HEK293 (cell line): ENCODE measurements around the gene NKAPL.

ENCODE experiments used
- CTCF ChIP-seq: fragments of 450-650 bp; formaldehyde crosslinking; IDR thresholded peaks from 2 replicates; pipeline ENCODE4 v1.5.1; 2016; ENCODE audit warnings: missing biosample characterization, missing genetic modification characterization
- GLI4 ChIP-seq: fragments of 450-650 bp; formaldehyde crosslinking; IDR thresholded peaks from 2 replicates; pipeline ENCODE4 v1.5.1; 2016; ENCODE audit warnings: missing biosample characterization, missing genetic modification characterization
- KLF16 ChIP-seq: fragments of 450-650 bp; formaldehyde crosslinking; IDR thresholded peaks from 2 replicates; pipeline ENCODE4 v1.5.1; 2017; ENCODE audit warnings: missing biosample characterization, missing genetic modification characterization
- PRDM4 ChIP-seq: fragments of 450-650 bp; formaldehyde crosslinking; IDR thresholded peaks from 2 replicates; pipeline ENCODE4 v1.5.1; 2017; ENCODE audit warnings: missing biosample characterization, missing genetic modification characterization
- REST ChIP-seq: fragments of 450-650 bp; formaldehyde crosslinking; IDR thresholded peaks from 2 replicates; pipeline ENCODE4 v1.5.1; 2016; ENCODE audit warnings: missing biosample characterization, missing genetic modification characterization
- ZBTB21 ChIP-seq: fragments of 450-650 bp; formaldehyde crosslinking; IDR thresholded peaks from 2 replicates; pipeline ENCODE4 v1.5.1; 2017; ENCODE audit warnings: missing biosample characterization, missing genetic modification characterization
- ZNF274 ChIP-seq, 2 experiments: fragments of 200-500 bp in 1 of 2; fragments of 450-650 bp in 1 of 2; sonication (Bioruptor generic) in 1 of 2; formaldehyde crosslinking in 1 of 2; IDR thresholded peaks; 2 replicates each; pipeline versions ENCODE4 v1.5.1 to v1.6.1; 2014 to 2016; ENCODE audit warnings: borderline replicate concordance in 1 of 2, inconsistent platforms in 1 of 2, low read length in 1 of 2, missing biosample characterization in 1 of 2, missing genetic modification characterization in 1 of 2
- ZNF362 ChIP-seq: fragments of 450-650 bp; formaldehyde crosslinking; IDR thresholded peaks from 2 replicates; pipeline ENCODE4 v1.5.1; 2016; ENCODE audit warnings: missing biosample characterization, missing genetic modification characterization
- ZNF777 ChIP-seq: fragments of 450-650 bp; formaldehyde crosslinking; IDR thresholded peaks from 2 replicates; pipeline ENCODE4 v1.5.1; 2017; ENCODE audit warnings: missing biosample characterization, missing genetic modification characterization, borderline replicate concordance

- TF ChIP-seq CTCF (no peak), REST (tag by site-specific recombination) (no peak), GLI4 (no peak), ZBTB21 (tag by site-specific recombination) (no peak), ZNF777 (no peak), PRDM4 (no peak), KLF16 (no peak), ZNF362 (no peak), ZNF274 (IDR thresholded peaks at IDR 0.05; ENCODE audit: low read length) (no peak), ZNF274 (tag by site-specific recombination; IDR thresholded peaks at IDR 0.05; ENCODE audit: borderline replicate concordance) (no peak)
These were observed 44.5 kb downstream of the NKAPL start for GRCh38 chr6:28303570-28303969.
